Measurements from ENCODE around the gene NIPSNAP2. TPM values are rescaled to one million over a fixed set of nuclear protein-coding genes. Genes with fewer than 3 reads are reported as not detected.

Gene NIPSNAP2
- polyA plus RNA-seq, 3 donors = 43.2 to 97.5 (median 88.0) TPM

GRCh38 chr7:56007167-56007652 is 42.8 kb downstream of the NIPSNAP2 start:
- peaks cover 8 to 19% of the 10 kb centered on the region in 2 donors for H3K36me3 Mint-ChIP-seq
- H3K27me3 ChIP-seq (ENCODE audit: control insufficient read depth in 2 of 2, insufficient read depth in 2 of 2, low read length in 2 of 2) = no peaks in the 10 kb centered on the region
- WGBS (ENCODE audit: insufficient coverage) = 97% methylated on average over 4 of the region's 4 CpGs
- no peaks in the 10 kb centered on the region for H4K20me1 ChIP-seq (ENCODE audit: insufficient read depth, low read length)
- no peaks in the 10 kb centered on the region for H3K9me3 Mint-ChIP-seq
- intact Hi-C loops (cut with micrococcal nuclease) = no loop called here
- no peaks in the 10 kb centered on the region for H3K4me1 ChIP-seq (ENCODE audit: control insufficient read depth in 1 of 2, insufficient read depth in 2 of 2, low read length in 2 of 2)
- peaks cover 0 to 10% of the 10 kb centered on the region in 2 donors for H3K36me3 ChIP-seq (replicated peaks in 1 of 2; ENCODE audit: control insufficient read depth in 1 of 2, insufficient read depth in 2 of 2, low read length in 2 of 2)
- no peaks in the 10 kb centered on the region for H3K79me2 ChIP-seq (ENCODE audit: insufficient read depth, low read length)
- H3K4me1 Mint-ChIP-seq = no peaks in the 10 kb centered on the region
- no peaks in the 10 kb centered on the region for H3K27me3 Mint-ChIP-seq (ENCODE audit: low read depth in 3 of 3)
- DNase-seq = no peak
- H3K9ac ChIP-seq (ENCODE audit: insufficient read depth, low read length, poor library complexity, severe bottlenecking) = no peak overlapping the region
- H2AFZ ChIP-seq (ENCODE audit: insufficient read depth, low read depth, low read length, poor library complexity, severe bottlenecking) = no peak overlapping the region
- no peak overlapping the region for H3K4me3 ChIP-seq (replicated peaks in 1 of 3; ENCODE audit: low read depth in 2 of 3, low read length in 3 of 3)
- TF ChIP-seq CTCF (IDR thresholded peaks at IDR 0.05) = no peak
- H3K4me3 Mint-ChIP-seq = no peak overlapping the region
- H3K4me2 ChIP-seq (replicated peaks; ENCODE audit: extremely low read depth, low read length, poor library complexity, severe bottlenecking) = no peak overlapping the region
- no peak overlapping the region for H3K27ac Mint-ChIP-seq
- H3K9me3 ChIP-seq (replicated peaks in 1 of 2; ENCODE audit: control insufficient read depth in 1 of 2, insufficient read depth in 1 of 2, low read length in 2 of 2) = no peaks in the 10 kb centered on the region
- H3K27ac ChIP-seq (ENCODE audit: low read depth in 1 of 2, low read length in 2 of 2) = no peak overlapping the region

- DNase-seq = no peak
- H3K36me3 ChIP-seq (replicated peaks in 1 of 2; ENCODE audit: control insufficient read depth in 1 of 2, insufficient read depth in 2 of 2, low read length in 2 of 2) = peaks cover 0 to 12% of the 10 kb centered on the region in 2 donors
- no peak overlapping the region for H2AFZ ChIP-seq (ENCODE audit: insufficient read depth, low read depth, low read length, poor library complexity, severe bottlenecking)
- no peaks in the 10 kb centered on the region for H3K4me1 ChIP-seq (ENCODE audit: control insufficient read depth in 1 of 2, insufficient read depth in 2 of 2, low read length in 2 of 2)
- H4K20me1 ChIP-seq (ENCODE audit: insufficient read depth, low read length) = no peaks in the 10 kb centered on the region
- no peaks in the 10 kb centered on the region for H3K4me1 Mint-ChIP-seq
- no peaks in the 10 kb centered on the region for H3K9me3 ChIP-seq (replicated peaks in 1 of 2; ENCODE audit: control insufficient read depth in 1 of 2, insufficient read depth in 1 of 2, low read length in 2 of 2)
- H3K27me3 ChIP-seq (ENCODE audit: control insufficient read depth in 2 of 2, insufficient read depth in 2 of 2, low read length in 2 of 2) = no peaks in the 10 kb centered on the region
- no peaks in the 10 kb centered on the region for H3K27me3 Mint-ChIP-seq (ENCODE audit: low read depth in 3 of 3)
- H3K9me3 Mint-ChIP-seq = no peaks in the 10 kb centered on the region
- 97% methylated on average over 7 of the region's 9 CpGs for WGBS (ENCODE audit: insufficient coverage)
- H3K36me3 Mint-ChIP-seq = peaks cover 8 to 21% of the 10 kb centered on the region in 2 donors
- peak overlapping the region in 2 of 7 donors; percentile 35 to 43 for H3K27ac Mint-ChIP-seq
- no peak overlapping the region for H3K4me2 ChIP-seq (replicated peaks; ENCODE audit: extremely low read depth, low read length, poor library complexity, severe bottlenecking)
- no peak overlapping the region for H3K9ac ChIP-seq (ENCODE audit: insufficient read depth, low read length, poor library complexity, severe bottlenecking)
- H3K27ac ChIP-seq (ENCODE audit: low read depth in 1 of 2, low read length in 2 of 2) = no peak overlapping the region
- H3K4me3 ChIP-seq (replicated peaks in 1 of 3; ENCODE audit: low read depth in 2 of 3, low read length in 3 of 3) = no peak overlapping the region
- no peak for TF ChIP-seq CTCF (IDR thresholded peaks at IDR 0.05)
- H3K4me3 Mint-ChIP-seq = no peak overlapping the region
- intact Hi-C loops (cut with micrococcal nuclease) = no loop called here
- no peaks in the 10 kb centered on the region for H3K79me2 ChIP-seq (ENCODE audit: insufficient read depth, low read length)
Observed at GRCh38 chr7:56007891-56008290, 43.5 kb downstream of the NIPSNAP2 start.
